Measurements from ENCODE around the gene CLCNKA.

- TF ChIP-seq POLR2A (IDR thresholded peaks at IDR 0.05) = no peak
- TF ChIP-seq, protein P1, sequence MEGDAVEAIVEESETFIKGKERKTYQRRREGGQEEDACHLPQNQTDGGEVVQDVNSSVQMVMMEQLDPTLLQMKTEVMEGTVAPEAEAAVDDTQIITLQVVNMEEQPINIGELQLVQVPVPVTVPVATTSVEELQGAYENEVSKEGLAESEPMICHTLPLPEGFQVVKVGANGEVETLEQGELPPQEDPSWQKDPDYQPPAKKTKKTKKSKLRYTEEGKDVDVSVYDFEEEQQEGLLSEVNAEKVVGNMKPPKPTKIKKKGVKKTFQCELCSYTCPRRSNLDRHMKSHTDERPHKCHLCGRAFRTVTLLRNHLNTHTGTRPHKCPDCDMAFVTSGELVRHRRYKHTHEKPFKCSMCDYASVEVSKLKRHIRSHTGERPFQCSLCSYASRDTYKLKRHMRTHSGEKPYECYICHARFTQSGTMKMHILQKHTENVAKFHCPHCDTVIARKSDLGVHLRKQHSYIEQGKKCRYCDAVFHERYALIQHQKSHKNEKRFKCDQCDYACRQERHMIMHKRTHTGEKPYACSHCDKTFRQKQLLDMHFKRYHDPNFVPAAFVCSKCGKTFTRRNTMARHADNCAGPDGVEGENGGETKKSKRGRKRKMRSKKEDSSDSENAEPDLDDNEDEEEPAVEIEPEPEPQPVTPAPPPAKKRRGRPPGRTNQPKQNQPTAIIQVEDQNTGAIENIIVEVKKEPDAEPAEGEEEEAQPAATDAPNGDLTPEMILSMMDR (IDR thresholded peaks at IDR 0.05) = no peak
Measured at GRCh38 chr1:15994081-15994480, 27.8 kb upstream of the CLCNKA start.

All from lower leg skin (tissue), 3 donors.